CD4-positive, alpha-beta T cell treated with Interleukin-6 for 4 hours (primary cell): Measurements from ENCODE around the gene MLF1.
"Not testable (repeated sequence)": the region's sequence is repeated elsewhere in the genome, so short reads cannot be mapped to it uniquely, and the experiment has no call there.

ENCODE experiments used
- DNase-seq: peaks from one replicate; pipeline ENCODE4 v3.0.0-alpha.2; 2020; ENCODE audit warnings: mixed read lengths

Gene MLF1

GRCh38 chr3:158570999-158571702 is at the start of gene MLF1:
Gene MLF1 (plus strand): TSS chr3:158571194. CDS start chr3:158571301, 107 bp downstream.
- DNase-seq: peak; percentile 77

GRCh38 chr3:158522221-158523136 is 48.5 kb upstream of the MLF1 start:
- no peak for DNase-seq

- DNase-seq: no peak
These were observed 42.8 kb upstream of the MLF1 start for GRCh38 chr3:158528076-158528674.

GRCh38 chr3:158531334-158531733 is 39.7 kb upstream of the MLF1 start:
- DNase-seq: no peak

- DNase-seq: no peak
These were observed 38.8 kb upstream of the MLF1 start for GRCh38 chr3:158532099-158532734.

- no peak for DNase-seq
These were observed 35.1 kb upstream of the MLF1 start for GRCh38 chr3:158535918-158536317.

GRCh38 chr3:158539414-158540014 is 31.5 kb upstream of the MLF1 start:
- DNase-seq: peak; percentile 48

GRCh38 chr3:158540066-158540465 is 30.9 kb upstream of the MLF1 start:
- DNase-seq: no peak

GRCh38 chr3:158548691-158549090 is 22.3 kb upstream of the MLF1 start:
- no peak for DNase-seq

- DNase-seq: not testable (repeated sequence)
These were observed 21.1 kb upstream of the MLF1 start for GRCh38 chr3:158549938-158550337.

GRCh38 chr3:158552124-158552523 is 18.9 kb upstream of the MLF1 start:
- no peak for DNase-seq

GRCh38 chr3:158559504-158559903 is 11.5 kb upstream of the MLF1 start:
- DNase-seq: no peak

- DNase-seq: no peak
These were observed 10.0 kb upstream of the MLF1 start for GRCh38 chr3:158560979-158561378.

- no peak for DNase-seq
These were observed 8.3 kb upstream of the MLF1 start for GRCh38 chr3:158562674-158563073.

- DNase-seq: no peak
These were observed 7.9 kb upstream of the MLF1 start for GRCh38 chr3:158563076-158563475.

- no peak for DNase-seq
These were observed 5.9 kb upstream of the MLF1 start for GRCh38 chr3:158565076-158565475.

GRCh38 chr3:158568784-158569183 is 2.2 kb upstream of the MLF1 start:
- DNase-seq: no peak

GRCh38 chr3:158569794-158570193 is 1.2 kb upstream of the MLF1 start:
- DNase-seq: no peak

GRCh38 chr3:158571969-158572765 is 1.2 kb downstream of the MLF1 start:
- no peak for DNase-seq

- DNase-seq: no peak
These were observed 1.7 kb downstream of the MLF1 start for GRCh38 chr3:158572766-158573060.

GRCh38 chr3:158573714-158574113 is 2.7 kb downstream of the MLF1 start:
- DNase-seq: no peak

- no peak for DNase-seq
These were observed 3.7 kb downstream of the MLF1 start for GRCh38 chr3:158574646-158575045.
